ENCODE data around the gene NOTCH2.
A peak's percentile ranks its signal among the peaks of the same experiment; 100 is the strongest.

NOTCH2 gene

DNA sequence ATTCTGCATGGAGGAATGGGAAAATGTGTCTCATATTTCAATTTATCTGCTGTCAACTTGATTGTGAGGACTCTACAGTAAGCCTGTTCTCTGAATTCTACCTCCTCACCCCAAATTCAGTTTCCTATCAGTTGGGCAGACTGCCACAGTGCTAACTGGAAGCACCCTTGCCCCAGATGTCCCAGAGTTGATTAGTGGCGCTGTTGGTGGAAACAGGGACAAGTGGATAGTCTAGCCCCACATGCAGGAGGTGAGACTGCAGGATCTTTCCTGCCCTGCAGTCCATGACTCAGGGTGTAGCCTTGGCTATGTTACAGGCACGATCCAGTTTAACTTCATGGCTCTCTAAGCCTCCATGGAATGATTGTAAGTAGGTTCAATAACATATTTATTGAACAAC is 195.3 kb downstream of the NOTCH2 start:
- no peak for DNase-seq (ENCODE audit: low read depth, low spot score)

DNA sequence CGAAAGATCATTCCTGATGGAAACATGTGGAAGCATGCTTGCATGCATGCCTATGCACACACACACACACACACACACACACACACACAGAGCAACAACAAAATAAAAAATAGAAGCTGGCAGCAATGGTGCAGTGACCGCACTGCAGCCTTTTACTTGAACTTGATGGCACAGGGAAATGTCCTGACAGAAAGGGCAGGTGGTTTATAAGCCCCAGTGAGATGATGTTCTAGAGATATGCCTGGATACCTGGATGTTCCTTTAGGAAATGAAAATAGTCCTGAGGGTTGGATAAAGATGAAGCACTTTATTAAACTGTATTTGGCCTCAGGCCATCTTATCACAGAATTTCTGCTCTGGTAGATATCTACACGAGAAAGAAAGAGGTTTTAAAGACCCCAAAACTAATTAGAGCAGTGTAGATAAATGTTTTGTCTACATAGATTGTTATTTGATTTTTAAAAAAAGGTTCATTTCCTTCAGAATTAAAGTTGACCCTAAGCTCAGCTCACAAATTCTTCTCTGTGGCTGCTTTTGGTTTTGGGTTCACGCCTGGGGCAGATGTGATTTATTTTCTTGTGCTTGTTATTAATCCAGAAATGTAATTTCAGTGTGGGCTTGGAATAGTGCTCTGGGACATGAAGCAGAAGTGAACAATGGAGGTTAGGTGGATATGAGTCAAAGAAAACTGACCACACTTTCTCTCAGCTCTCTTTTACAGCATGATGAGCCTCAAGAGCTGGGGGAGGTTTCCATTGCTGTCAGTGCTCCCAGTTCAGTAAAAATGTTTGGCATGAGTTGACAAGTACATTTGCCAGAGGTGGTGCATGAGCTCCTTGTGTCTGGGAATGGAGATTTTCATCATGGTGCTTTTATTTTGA is 196.1 kb downstream of the NOTCH2 start:
- DNase-seq (ENCODE audit: low read depth, low spot score) = no peak

DNA sequence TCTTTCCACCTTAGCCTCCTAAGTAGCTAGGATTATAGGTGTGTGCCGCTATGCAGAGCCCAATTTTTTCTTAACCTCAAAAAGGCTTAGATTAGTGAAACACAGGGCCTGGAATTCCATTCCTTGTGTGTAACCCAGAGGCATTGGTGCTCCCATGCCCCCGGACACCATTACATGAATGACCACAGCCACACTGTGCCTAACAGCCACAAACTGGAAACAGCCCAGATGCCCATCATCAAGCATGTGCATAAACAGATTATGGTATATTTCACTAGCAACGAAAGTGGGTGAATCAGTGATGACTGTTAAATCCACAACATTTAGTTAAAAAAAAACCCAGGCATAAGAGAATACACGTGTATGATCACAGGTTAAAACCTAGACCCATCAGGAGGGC is 197.6 kb downstream of the NOTCH2 start:
- no peak for DNase-seq (ENCODE audit: low read depth, low spot score)

DNA sequence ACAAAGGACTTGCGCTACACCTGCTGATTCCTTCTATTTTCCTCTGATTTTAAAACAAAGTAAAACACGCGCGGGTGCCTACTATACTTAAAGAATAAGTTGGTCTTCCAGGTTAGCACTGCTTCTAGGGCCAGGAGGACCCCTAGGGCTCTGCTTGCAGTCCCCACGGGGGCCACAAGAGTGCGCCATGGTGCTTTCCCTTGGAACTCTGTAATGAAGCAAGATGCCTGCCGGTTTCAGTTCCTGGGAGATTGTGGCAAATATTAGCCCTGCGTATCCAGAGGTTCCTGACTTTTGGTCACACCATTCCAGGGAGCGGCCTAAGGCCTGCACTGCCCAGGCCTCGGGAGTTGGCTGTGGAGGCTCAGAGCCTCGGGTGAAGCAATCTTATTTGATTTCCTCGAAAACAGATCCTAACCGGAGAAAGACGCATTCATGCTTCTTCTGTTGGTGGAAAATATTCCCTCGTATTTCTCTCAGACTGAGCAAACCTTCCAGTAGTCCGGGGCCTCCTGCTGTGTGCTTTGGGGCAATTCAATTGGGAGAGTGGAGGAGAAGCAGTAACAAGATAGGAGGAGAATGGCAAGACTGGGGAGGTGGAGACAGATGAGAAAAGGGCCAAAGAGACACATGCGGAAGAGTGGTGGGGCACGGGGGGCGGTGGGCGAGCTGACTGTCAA is 198.4 kb downstream of the NOTCH2 start:
- peak; percentile 92 for DNase-seq (ENCODE audit: low read depth, low spot score)

DNA sequence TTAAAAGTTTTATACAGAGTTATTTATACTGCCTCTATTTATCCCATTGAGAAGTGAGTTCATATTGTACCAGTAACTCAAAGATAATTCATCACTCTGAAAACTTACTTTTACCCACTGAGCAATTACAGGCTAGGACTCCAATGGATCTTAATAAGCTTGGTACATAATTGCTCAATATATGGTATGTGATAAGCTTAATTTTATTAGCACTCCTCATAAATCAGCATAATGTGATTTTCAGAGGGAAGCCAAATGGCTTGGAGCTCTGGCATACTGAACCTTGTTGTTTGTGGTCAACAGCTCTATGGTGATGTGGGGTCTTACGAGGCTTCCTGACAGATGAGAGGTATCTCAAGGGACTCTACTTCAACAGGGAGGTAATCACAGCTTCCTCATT is 199.5 kb downstream of the NOTCH2 start:
- DNase-seq (ENCODE audit: low read depth, low spot score) = no peak

DNA sequence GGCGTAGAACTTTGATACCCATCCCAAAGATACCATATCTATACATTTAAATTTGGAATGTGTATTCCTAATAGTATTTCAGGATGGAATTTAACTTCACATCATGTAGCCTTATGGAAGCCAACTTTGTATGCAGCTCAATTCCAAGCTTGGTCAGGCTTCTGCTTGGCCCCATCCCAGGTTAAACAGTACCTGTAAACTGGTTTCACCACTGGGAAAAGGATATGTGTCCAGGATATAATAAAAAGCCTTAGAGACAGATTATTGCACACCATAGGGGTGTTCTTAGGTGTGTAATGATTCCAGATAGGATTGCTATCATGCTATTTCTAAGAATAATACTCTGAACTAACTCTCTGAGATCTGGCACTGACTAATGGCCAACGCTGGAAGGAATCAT is 201.3 kb downstream of the NOTCH2 start:
- no peak for DNase-seq (ENCODE audit: low read depth, low spot score)

DNA sequence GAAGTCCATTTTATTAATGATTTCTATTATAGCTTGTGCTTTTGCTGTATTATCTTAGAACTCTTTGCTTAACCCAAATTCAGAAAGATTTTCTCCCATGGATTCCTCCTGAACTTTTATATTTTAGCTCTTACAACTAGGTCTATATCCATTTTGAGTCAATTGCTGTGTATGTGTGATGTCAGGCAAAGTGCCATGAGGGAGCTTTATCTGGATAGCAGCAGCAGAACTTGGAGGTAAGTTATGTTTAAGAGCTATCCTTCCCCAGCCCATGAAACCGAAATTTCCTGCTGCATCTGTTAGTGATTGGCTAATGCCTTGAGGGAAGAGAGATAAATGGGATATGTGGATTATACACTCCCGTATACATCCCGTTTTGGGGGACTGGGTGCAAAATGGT is 203.0 kb downstream of the NOTCH2 start:
- no peak for DNase-seq (ENCODE audit: low read depth, low spot score)

DNA sequence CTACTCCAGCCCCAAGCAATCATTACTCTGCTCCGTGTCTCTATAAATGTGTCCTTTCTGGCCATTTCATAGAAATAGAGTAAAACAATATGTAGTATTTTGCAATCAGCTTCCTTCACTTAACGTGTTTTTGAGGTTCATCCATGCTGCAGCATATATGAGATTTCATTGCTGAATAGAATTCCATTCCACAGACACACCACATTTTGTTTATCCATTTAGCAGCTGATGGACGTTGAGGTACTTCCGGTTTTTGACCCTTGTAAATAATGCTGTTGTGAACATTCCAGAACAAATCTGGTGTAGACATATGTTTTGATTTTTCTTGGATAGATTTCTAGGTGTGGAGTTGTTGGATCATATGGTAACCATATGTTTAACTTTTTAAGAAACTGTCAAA is 203.8 kb downstream of the NOTCH2 start:
- DNase-seq (ENCODE audit: low read depth, low spot score) = no peak

DNA sequence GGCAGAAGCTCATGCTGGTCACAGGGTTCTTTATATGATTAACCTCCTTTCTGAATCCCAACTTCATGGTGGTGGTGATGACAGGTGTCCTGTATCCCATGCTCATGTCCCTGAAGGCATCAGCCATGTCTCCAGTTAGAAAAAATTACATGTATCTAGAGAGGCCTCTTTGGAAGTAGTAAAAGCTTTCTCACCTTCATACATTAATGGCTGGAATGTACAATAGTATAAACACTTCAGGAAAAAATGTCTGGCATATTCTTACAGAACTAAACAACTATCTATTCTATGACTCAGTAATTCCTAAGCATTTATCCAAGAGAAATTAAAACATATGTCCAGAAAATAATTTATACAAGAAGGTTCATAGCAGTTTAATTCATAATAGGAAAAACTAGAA is 207.2 kb downstream of the NOTCH2 start:
- DNase-seq (ENCODE audit: low read depth, low spot score) = no peak
